HG02798 (cell line): Measurements from ENCODE around the gene ERCC2.
"Not testable (repeated sequence)": the region's sequence is repeated elsewhere in the genome, so short reads cannot be mapped to it uniquely, and the experiment has no call there.

ENCODE experiments used
- ATAC-seq: cut with Tn5 transposase; IDR thresholded peaks from one replicate; pipeline ENCODE4 v1.9.1; 2021; ENCODE audit warnings: mild to moderate bottlenecking; ENCODE audit not compliant: unreplicated experiment, poor library complexity

The ERCC2 gene

GRCh38 chr19:45340232-45340898 is 30.0 kb downstream of the ERCC2 start, which contains the start of gene KLC3:
Gene KLC3, plus strand, starts transcription at chr19:45340750. Its CDS starts 4,792 bp downstream, at chr19:45345542.
- ATAC-seq = no peak

DNA sequence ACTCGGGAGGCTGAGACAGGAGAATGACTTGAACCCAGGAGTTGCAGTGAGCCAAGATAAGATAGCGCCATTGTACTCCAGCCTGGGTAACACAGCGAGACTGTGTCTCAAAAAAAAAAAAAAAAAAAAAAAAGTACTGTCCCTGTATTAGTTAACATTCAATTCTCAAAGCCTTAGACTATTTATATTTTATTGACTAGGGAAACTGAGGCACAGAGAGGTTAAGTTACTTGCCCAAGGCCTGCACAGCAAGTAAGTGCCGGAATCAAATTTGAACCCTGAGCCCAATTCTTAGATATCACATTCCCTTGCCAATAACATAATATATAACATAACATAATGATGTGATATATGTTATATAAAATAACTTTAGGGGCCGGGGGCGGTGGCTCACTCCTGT is 30.7 kb downstream of the ERCC2 start:
- no peak for ATAC-seq

DNA sequence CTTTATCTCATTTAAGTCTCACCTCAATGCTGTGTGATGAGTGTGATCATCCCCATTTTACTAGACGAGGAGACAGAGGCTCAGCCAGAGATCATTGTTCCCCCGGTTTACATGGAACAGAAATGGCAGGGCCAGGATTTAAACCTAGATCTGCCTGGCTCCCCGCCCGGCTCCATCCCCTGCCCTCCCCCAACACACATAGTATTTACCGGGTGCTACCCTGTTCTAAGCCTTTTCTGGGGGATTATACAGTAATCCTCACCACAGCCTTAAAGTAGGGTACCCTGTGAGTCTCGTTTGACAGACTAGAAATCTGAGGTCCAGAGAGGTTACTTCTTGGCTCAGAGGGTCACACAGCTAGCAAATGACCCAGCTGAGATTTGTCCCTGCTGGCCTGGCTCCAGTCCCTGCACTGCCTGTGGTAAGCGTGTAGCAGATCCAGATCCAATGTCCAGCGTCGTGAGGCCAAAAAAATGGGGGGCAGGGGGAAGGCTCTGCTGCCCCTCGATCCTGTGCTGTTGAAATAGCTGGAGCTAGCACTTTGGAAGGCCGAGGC is 33.6 kb downstream of the ERCC2 start:
- ATAC-seq = no peak

DNA sequence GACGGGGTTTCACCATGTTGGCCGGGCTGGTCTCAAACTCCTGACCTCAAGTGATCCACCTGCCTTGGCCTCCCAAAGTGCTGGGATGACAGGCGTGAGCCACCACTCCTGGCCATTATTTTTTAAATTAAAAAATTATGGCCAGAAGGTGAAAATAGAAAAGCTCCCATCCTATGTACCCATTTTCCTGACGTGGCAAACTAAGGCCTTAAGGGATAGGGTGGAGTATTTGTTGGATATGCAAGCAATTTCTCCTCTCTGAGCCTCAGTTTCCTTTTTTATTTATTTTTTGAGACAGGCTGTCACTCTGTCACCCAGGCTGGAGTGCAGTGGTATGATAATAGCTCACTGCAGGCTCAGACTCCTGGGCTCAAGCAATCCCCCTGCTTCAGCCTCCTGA is 35.5 kb downstream of the ERCC2 start:
- not testable (repeated sequence) for ATAC-seq

GRCh38 chr19:45333609-45334303 is 36.6 kb downstream of the ERCC2 start:
- no peak for ATAC-seq

GRCh38 chr19:45331411-45331810 is 39.0 kb downstream of the ERCC2 start:
- ATAC-seq = no peak

- no peak for ATAC-seq
Observed at GRCh38 chr19:45327404-45328143, 42.8 kb downstream of the ERCC2 start.

GRCh38 chr19:45324349-45324907 is 45.9 kb downstream of the ERCC2 start:
- no peak for ATAC-seq

DNA sequence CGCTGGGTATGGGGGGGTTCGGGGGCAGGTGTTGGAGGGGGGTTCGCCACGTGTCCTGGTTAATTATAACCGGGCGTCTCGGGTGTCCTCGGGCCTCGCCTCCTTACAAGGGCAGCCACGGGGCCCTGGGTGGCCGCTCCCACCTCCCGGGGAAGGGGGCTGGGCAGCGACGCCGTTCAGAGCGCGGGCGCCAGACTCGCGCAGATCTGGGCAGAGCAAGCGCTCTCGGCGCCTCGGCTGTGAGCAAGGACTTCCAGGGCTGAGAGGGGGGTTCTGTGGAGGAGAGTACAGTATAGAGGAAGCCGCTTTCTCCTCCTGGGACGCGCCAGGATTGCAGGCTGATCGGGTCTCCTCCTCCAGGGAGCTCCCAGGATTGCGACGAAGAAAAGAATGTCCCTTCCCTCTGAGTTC is 46.7 kb downstream of the ERCC2 start:
- ATAC-seq = no peak

DNA sequence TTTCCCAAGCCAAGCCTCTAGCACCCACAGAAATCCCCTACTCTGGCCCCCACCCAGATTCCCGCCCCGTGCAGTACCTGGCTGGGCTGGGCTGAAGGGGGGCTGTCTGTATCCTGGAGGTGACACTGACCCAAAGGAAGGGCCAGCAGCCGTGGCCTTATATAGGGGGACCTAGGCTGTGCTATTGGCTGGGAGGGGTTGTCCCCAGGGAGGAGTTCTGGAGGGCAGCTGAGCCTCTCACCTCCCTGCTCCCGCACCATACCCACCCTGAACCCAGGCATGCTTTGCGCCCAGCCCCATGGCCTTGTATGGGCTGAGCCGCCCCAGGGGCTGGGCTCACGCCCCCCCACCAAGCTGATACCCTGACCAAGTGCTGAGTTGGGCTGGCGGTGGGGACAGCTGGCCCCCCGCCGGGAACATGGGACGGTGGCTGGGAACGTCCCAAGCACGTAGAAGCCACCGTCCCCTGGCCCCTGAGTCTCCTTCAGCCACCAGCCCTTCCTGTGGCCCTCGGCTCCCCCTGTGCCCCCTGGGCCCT is 47.6 kb downstream of the ERCC2 start, which contains the start of gene CKM:
Gene CKM (minus strand): TSS at position 132 of the 538 bp plus-strand sequence. CDS start 3,162 bp downstream, outside the sequence.
- no peak for ATAC-seq

- ATAC-seq = no peak
Observed at GRCh38 chr19:45322311-45322710, 48.1 kb downstream of the ERCC2 start.

DNA sequence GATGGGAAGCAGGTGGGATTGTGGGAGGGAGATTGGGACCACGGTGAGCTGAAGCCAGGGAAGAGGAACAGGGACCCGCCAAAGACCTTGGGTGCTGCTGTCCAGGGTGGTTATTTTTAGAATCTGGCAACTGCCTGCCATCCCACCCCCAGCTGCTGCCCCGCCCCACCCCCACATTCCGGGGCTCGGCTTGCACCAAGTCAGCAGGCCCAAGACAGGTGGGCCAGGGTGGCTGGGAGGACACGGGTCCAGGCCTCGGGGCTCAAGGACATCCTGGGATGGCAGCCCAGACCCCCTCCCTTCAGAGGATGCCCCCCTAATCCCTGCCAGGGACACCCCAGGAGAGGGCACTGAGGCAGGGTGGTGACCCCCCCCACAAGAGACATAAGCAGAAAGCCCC is 48.5 kb downstream of the ERCC2 start:
- ATAC-seq = no peak

- ATAC-seq = no peak
Observed at GRCh38 chr19:45320997-45321775, 49.2 kb downstream of the ERCC2 start.

DNA sequence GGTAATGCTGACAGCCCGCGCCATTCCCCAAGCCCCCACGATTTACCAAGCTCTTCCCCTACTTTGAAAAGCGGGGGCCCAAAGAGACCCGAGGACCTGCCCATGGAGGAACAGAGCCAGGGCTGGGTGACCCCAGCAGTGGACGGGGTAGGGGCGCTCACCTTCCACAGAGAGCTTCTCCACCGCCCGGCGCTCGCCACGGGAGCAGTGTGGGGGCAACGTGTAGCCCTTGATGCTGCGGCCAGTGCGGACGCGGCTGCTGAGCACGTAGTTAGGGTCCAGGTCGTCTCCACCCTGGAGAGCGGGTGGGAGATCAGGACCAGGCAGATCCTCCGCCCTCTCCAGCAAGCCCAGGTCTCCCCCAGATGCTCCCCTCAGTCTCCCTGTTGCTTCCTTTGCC is 55.1 kb downstream of the ERCC2 start:
- ATAC-seq = no peak

DNA sequence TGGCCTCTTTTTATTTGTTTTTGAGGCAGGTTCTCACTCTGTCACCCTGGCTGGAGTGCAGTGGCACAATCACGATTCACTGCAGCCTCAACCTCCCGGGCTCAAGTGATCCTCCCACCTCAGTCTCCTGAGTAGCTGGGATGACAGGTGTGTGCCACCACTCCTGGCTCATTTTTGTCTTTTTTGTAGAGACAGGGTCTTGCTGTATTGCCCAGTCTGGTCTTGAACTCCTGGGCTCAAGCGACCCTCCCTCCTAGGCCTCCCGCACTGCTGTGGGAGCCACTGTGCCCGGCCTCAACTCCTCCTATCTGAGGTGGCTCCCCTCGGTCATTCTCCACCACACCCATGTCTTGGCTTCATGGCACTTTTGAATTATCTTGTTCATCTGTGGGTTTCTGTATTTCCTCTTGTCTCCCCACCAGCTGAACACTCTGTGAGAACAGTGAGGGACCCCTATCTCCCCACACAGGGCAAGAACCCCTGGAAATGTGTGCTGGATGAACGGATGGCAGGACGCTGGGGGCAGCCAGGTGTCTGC is 55.6 kb downstream of the ERCC2 start:
- no peak for ATAC-seq

GRCh38 chr19:45312285-45312684 is 58.1 kb downstream of the ERCC2 start:
- ATAC-seq = not testable (repeated sequence)

DNA sequence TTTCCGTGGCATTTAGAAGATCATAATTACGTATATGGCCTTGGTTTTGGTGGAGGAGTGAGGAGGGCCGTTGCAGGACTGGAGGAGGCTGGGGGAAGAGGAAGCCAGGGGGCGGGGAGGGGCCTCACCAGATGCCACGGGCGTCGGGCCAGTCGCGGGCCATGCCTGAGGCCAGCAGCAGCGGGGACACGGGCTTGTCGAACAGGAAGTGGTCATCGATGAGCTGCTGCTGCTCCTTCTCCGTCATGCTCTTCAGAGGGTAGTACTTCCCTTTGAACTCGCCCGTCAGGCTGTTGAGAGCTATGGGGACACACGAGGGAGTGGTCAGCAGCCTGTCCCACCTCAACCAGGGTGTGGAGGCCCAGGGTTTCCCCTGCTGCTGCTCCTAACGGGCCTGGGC is 58.8 kb downstream of the ERCC2 start:
- ATAC-seq = no peak

- not testable (repeated sequence) for ATAC-seq
Observed at GRCh38 chr19:45309322-45309721, 61.1 kb downstream of the ERCC2 start.

GRCh38 chr19:45307361-45307760 is 63.0 kb downstream of the ERCC2 start:
- no peak for ATAC-seq
